ENCODE measurements around the gene HTR7. TPM values are rescaled to one million over a fixed set of nuclear protein-coding genes. Genes with fewer than 3 reads are reported as not detected.

HTR7 gene
- total RNA-seq, result 11.1 and 32.0 TPM in 2 replicates

GRCh38 chr10:90857635-90858460 is at the start of gene HTR7:
HTR7 (minus strand) TSS chr10:90858039; CDS start chr10:90857671, 368 bp downstream.

GRCh38 chr10:90871766-90872647 is 14.2 kb upstream of the HTR7 start, which contains the start of gene RPP30:
RPP30 (plus strand) TSS chr10:90871974; CDS start chr10:90871987, 13 bp downstream.

Other genes starting within 250 kb of the HTR7 start
- gene RPP30, start 13.9 kb upstream of the HTR7 start, total RNA-seq, result 35.2 and 45.2 TPM in 2 replicates
- gene ANKRD1, start 63.0 kb upstream of the HTR7 start, total RNA-seq, result 0.21 and 21.2 TPM in 2 replicates